HTERT RPE-1 (cell line): ENCODE data around the gene STYXL1.

Experiments
- in situ Hi-C: fragments of 300-500 bp; cut with MboI; formaldehyde crosslinking; loops from 4 replicates; pipeline ENCODE4 v1.14.3; 2020; ENCODE audit warnings: low sequenced_read_pairs

The STYXL1 gene

GRCh38 chr7:75960372-75960771 is 87.4 kb downstream of the STYXL1 start:
- in situ Hi-C loops: no loop called here

GRCh38 chr7:75958802-75959543 is 88.8 kb downstream of the STYXL1 start:
- in situ Hi-C loops: no loop called here

GRCh38 chr7:75957021-75957736 is 90.6 kb downstream of the STYXL1 start:
- in situ Hi-C loops: no loop called here

DNA sequence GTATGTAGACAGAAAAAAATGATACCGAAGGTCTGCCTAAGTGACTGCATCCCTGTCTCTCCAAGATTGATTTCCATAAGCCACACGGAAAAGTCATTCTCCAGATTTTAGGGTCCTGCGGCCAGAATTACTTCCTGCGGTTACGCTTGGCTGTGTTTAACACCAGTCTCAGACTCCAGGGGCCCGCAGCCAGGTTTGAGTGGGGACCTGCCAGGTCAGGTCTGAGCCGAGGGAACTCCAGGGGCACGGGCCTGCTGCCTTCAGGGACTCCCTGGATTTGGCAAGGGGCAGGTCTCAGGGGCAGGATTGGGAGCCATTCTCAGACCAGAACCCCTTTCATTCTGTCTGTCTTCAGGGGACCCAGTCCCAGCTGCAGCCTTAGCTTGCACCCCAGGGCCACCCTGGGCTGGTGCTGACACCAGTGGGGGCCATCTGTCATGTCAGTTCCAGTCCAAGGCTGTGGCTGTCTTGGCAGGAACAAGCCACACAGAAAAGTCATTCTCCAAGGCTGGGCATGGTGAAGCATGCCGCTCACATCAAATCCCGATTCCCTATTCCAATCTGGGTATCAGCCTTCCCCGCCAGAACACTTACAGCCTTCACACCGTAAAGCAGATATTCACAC is 92.4 kb downstream of the STYXL1 start:
- in situ Hi-C loops: no loop called here

DNA sequence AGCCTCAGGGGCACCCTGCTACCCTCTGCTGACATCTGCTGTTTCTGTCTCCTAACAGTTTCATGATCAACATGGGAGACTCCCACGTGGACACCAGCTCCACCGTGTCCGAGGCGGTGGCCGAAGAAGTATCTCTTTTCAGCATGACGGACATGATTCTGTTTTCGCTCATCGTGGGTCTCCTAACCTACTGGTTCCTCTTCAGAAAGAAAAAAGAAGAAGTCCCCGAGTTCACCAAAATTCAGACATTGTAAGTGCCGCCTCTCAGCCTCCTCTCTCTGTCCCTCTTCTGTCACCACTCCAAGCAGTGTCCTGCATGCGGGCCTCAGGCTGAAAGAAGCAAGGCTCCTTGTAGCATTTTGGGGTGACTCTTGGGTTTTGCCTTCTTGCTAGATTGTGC is 93.9 kb downstream of the STYXL1 start:
- in situ Hi-C loops: no loop called here

DNA sequence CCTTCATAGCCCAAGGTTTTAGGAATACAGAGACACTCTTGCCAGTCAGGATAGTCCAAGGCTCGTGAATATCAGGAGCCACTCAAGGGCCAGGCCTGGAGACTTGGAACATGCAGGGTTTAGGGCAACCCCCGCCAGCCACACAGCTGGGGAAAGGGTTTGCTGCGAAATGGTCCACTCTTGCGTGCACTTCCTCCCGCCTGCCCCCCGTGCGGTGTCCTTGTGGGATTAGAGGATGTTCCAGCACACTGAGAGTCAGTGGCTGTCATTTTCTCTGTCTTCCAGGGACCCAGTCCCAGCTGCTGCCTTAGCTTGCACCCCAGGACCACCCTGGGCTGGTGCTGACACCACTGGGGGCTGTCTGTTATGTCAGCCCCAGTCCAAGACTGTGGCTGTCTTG is 94.4 kb downstream of the STYXL1 start:
- in situ Hi-C loops: no loop called here

GRCh38 chr7:75951506-75951905 is 96.3 kb downstream of the STYXL1 start:
- in situ Hi-C loops: no loop called here

GRCh38 chr7:75950111-75950681 is 97.6 kb downstream of the STYXL1 start:
- in situ Hi-C loops: no loop called here

GRCh38 chr7:75948179-75948578 is 99.6 kb downstream of the STYXL1 start:
- in situ Hi-C loops: no loop called here
